GM19463 (cell line): ENCODE data around the gene CCR2.
"Not testable (repeated sequence)": the region's sequence is repeated elsewhere in the genome, so short reads cannot be mapped to it uniquely, and the experiment has no call there.

Experiments used
- ATAC-seq: cut with Tn5 transposase; IDR thresholded peaks from one replicate; pipeline ENCODE4 v1.9.1; 2021; ENCODE audit warnings: mild to moderate bottlenecking, moderate library complexity; ENCODE audit not compliant: unreplicated experiment

Gene CCR2

GRCh38 chr3:46375814-46376213 is 21.9 kb downstream of the CCR2 start:
- no peak for ATAC-seq

- no peak for ATAC-seq
These were observed 24.6 kb downstream of the CCR2 start for GRCh38 chr3:46378426-46378942.

- ATAC-seq, result no peak
These were observed 26.7 kb downstream of the CCR2 start for GRCh38 chr3:46380471-46381221.

- no peak for ATAC-seq
These were observed 27.7 kb downstream of the CCR2 start for GRCh38 chr3:46381625-46382024.

GRCh38 chr3:46383211-46383950 is 29.5 kb downstream of the CCR2 start:
- ATAC-seq, result no peak

GRCh38 chr3:46383951-46384330 is 30.0 kb downstream of the CCR2 start:
- no peak for ATAC-seq

GRCh38 chr3:46386205-46386604 is 32.3 kb downstream of the CCR2 start:
- no peak for ATAC-seq

GRCh38 chr3:46388847-46389246 is 34.9 kb downstream of the CCR2 start:
- ATAC-seq, result not testable (repeated sequence)

GRCh38 chr3:46389306-46389705 is 35.4 kb downstream of the CCR2 start:
- ATAC-seq, result no peak

- ATAC-seq, result not testable (repeated sequence)
These were observed 37.6 kb downstream of the CCR2 start for GRCh38 chr3:46391526-46391925.

GRCh38 chr3:46393011-46393410 is 39.1 kb downstream of the CCR2 start:
- ATAC-seq, result no peak

- ATAC-seq, result no peak
These were observed 39.9 kb downstream of the CCR2 start for GRCh38 chr3:46393554-46394434.

GRCh38 chr3:46395210-46395661 is 41.3 kb downstream of the CCR2 start:
- ATAC-seq, result no peak

GRCh38 chr3:46395766-46396530 is 42.0 kb downstream of the CCR2 start:
- no peak for ATAC-seq

GRCh38 chr3:46397111-46397510 is 43.2 kb downstream of the CCR2 start:
- no peak for ATAC-seq

GRCh38 chr3:46398186-46398955 is 44.5 kb downstream of the CCR2 start:
- ATAC-seq, result no peak

- no peak for ATAC-seq
These were observed 45.2 kb downstream of the CCR2 start for GRCh38 chr3:46399098-46399497.

- ATAC-seq, result no peak
These were observed 45.6 kb downstream of the CCR2 start for GRCh38 chr3:46399557-46399956.

GRCh38 chr3:46400000-46400734 is 46.3 kb downstream of the CCR2 start:
- ATAC-seq, result no peak
